Stimulated activated memory B cell treated with anti-CD40 and anti-IgM and Interleukin-4, amounts not matched to agents 10 μg/mL and 1 μg/mL and 100 μg/mL, for 72 hours (primary cell): Measurements from ENCODE around the gene ETDA.
"Not testable (repeated sequence)": the region's sequence is repeated elsewhere in the genome, so short reads cannot be mapped to it uniquely, and the experiment has no call there.

Experiments used
- ATAC-seq: fragments of 150-1000 bp; cut with Tn5 transposase; 2 replicates; pipeline ENCODE4 v1.10.0; 2021
- H3K27ac Mint-ChIP-seq: one replicate; pipeline ENCODE4 v1.8.0; 2022; ENCODE audit warnings: mild to moderate bottlenecking, mixed read lengths
- H3K27me3 Mint-ChIP-seq: one replicate; pipeline ENCODE4 v1.8.0; 2022; ENCODE audit warnings: mixed read lengths
- H3K36me3 Mint-ChIP-seq: one replicate; pipeline ENCODE4 v1.8.0; 2022; ENCODE audit warnings: mixed read lengths
- H3K4me1 Mint-ChIP-seq: one replicate; pipeline ENCODE4 v1.8.0; 2022; ENCODE audit warnings: mixed read lengths
- H3K4me3 Mint-ChIP-seq: one replicate; pipeline ENCODE4 v1.8.0; 2022; ENCODE audit warnings: mild to moderate bottlenecking, moderate library complexity, mixed read lengths
- H3K9me3 Mint-ChIP-seq: one replicate; pipeline ENCODE4 v1.8.0; 2022; ENCODE audit warnings: mixed read lengths

The ETDA gene

DNA sequence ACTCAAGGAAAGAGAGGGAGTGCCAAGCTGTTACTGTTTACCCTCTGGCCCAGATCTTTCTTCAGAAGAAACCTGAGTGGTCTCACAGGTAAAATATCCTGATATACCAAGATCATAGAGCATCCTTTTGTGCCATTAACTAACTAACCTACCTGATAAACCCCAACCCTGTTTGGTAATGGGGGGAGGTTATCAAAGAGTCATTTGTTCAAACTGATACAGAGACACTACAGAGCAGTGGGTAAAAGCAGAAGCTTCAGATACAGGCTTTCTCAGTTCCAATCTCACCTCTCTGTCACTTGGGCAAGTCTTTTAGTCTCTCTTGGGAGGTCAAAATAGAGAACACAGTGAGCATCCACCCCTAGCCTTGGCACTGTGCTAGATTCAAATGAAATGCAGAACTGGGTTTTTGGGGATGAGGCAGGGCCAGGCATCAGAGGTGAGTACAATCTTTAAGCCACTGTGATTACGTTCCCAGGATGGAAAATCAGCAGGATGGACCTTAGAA is at the start of gene ETDA:
TSS of gene ETDA (plus strand) at position 51 of the 508 bp plus-strand sequence. CDS start 1,216 bp downstream, outside the sequence.
- H3K4me3 Mint-ChIP-seq, H3K36me3 Mint-ChIP-seq, H3K9me3 Mint-ChIP-seq, H3K27ac Mint-ChIP-seq, H3K27me3 Mint-ChIP-seq, H3K4me1 Mint-ChIP-seq: not testable (repeated sequence)
- ATAC-seq, result peak; percentile 47

DNA sequence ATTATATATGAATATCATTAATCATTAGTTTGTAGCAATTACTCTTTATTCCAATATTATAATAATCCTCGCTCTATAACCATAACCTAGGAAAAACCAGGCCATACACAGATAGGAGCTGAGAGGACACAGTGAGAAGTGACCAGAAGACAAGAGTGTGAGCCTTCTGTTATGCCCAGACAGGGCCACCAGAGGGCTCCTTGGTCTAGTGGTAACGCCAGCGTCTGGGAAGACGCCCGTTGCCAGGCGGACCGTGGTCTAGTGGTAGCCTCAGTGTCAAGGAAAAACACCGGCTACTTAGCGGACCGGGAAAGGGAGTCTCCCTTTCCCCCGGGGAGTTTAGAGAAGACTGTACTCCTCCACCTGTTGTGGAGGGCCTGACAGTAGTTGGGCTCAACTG is 45.4 kb upstream of the ETDA start:
- peaks cover 11% of the 10 kb centered on the region for H3K27me3 Mint-ChIP-seq
- H3K36me3 Mint-ChIP-seq, H3K4me1 Mint-ChIP-seq, H3K27ac Mint-ChIP-seq, ATAC-seq, H3K9me3 Mint-ChIP-seq, H3K4me3 Mint-ChIP-seq: not testable (repeated sequence)

GRCh38 chrX:135213200-135213844 is 38.5 kb upstream of the ETDA start:
- Mint-ChIP-seq H3K4me1 (no peaks in the 10 kb centered on the region), H3K27me3 (peaks cover 9% of the 10 kb centered on the region), H3K4me3 (no peak overlapping the region), H3K36me3 (no peaks in the 10 kb centered on the region), H3K9me3 (no peaks in the 10 kb centered on the region), H3K27ac (no peak overlapping the region)
- peak; percentile 59 for ATAC-seq

GRCh38 chrX:135245989-135246388 is 5.9 kb upstream of the ETDA start:
- H3K9me3 Mint-ChIP-seq, H3K4me1 Mint-ChIP-seq, H3K36me3 Mint-ChIP-seq, H3K27ac Mint-ChIP-seq, H3K27me3 Mint-ChIP-seq, H3K4me3 Mint-ChIP-seq: not testable (repeated sequence)
- peak; percentile 43 for ATAC-seq

GRCh38 chrX:135256087-135256684 is 4.3 kb downstream of the ETDA start:
- H3K4me3 Mint-ChIP-seq, ATAC-seq, H3K27me3 Mint-ChIP-seq, H3K4me1 Mint-ChIP-seq, H3K27ac Mint-ChIP-seq, H3K36me3 Mint-ChIP-seq, H3K9me3 Mint-ChIP-seq: not testable (repeated sequence)

DNA sequence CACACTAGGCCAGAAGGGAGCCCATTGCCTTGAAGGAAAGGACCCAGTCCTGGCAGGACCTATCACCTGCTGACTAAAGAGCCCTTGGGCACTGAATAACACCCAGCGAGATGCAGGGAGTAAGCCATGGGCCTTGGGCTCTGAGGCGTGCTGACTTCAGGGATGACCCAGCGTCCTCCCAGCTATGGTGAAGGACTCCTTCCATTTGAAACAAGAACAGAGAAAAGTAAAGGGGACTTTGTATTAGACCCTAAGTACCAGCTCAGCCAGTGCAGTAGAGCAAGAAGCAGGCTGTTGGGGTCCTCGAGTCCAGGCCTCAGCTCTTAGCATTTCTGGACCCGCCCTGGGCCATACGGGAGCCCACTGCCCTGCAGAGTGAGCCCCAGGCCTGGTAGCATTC is 5.1 kb downstream of the ETDA start:
- Mint-ChIP-seq H3K4me3 (no peak overlapping the region), H3K9me3 (no peaks in the 10 kb centered on the region), H3K36me3 (no peaks in the 10 kb centered on the region), H3K4me1 (no peaks in the 10 kb centered on the region), H3K27ac (no peak overlapping the region), H3K27me3 (no peaks in the 10 kb centered on the region)
- ATAC-seq, result no peak

DNA sequence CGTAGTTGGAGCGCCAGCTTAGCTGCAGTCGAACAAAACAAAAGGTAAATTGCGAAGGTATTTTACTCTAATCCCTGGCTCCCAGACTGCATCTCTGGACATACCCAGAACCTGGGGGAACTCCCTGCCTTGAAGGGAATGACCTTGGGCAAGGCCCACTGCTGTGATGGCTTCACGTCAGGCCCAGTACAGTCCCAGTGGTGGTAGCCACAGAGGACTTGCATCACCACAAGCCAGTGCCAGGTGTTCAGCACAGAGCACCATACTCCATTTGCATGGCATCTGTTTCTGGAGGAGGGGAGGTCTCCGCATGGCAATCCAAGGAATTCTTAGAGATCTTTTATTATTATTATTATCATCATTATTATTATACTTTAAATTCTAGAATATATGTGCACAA is 5.6 kb downstream of the ETDA start:
- H3K9me3 Mint-ChIP-seq, result no peaks in the 10 kb centered on the region
- H3K27ac Mint-ChIP-seq, result no peak overlapping the region
- ATAC-seq, result no peak
- H3K4me3 Mint-ChIP-seq, result no peak overlapping the region
- H3K36me3 Mint-ChIP-seq, result no peaks in the 10 kb centered on the region
- H3K27me3 Mint-ChIP-seq, result no peaks in the 10 kb centered on the region
- H3K4me1 Mint-ChIP-seq, result no peaks in the 10 kb centered on the region

- H3K9me3 Mint-ChIP-seq, H3K4me1 Mint-ChIP-seq, H3K27ac Mint-ChIP-seq, ATAC-seq, H3K4me3 Mint-ChIP-seq, H3K36me3 Mint-ChIP-seq: not testable (repeated sequence)
- peaks cover 14% of the 10 kb centered on the region for H3K27me3 Mint-ChIP-seq
Measured at GRCh38 chrX:135260976-135261375, 9.1 kb downstream of the ETDA start.

DNA sequence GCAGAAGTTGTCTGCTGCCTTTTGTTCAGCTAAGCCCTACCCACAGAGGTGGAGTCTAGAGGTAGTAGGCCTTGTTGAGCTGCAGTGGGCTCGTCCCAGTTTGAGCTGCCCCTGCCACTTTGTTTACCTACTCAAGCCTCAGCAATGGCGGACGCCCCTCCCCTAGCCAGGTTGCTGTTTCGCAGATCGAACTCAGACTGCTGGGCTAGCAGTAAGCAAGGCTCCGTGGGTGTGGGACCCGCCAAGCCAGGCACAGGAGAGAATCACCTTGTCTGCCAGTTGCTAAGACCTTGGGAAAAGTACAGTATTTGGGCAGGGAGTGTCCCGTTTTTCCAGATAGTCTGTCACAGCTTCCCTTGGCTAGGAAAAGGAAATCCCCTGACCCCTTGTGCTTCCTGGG is 11.5 kb downstream of the ETDA start:
- H3K36me3 Mint-ChIP-seq, H3K4me1 Mint-ChIP-seq, H3K27ac Mint-ChIP-seq, H3K4me3 Mint-ChIP-seq, H3K9me3 Mint-ChIP-seq, ATAC-seq: not testable (repeated sequence)
- H3K27me3 Mint-ChIP-seq, result peaks cover 18% of the 10 kb centered on the region

GRCh38 chrX:135264206-135264605 is 12.3 kb downstream of the ETDA start:
- Mint-ChIP-seq H3K27ac (no peak overlapping the region), H3K27me3 (peaks cover 18% of the 10 kb centered on the region), H3K36me3 (no peaks in the 10 kb centered on the region), H3K9me3 (peaks cover 5% of the 10 kb centered on the region), H3K4me3 (no peak overlapping the region), H3K4me1 (no peaks in the 10 kb centered on the region)
- ATAC-seq, result no peak

DNA sequence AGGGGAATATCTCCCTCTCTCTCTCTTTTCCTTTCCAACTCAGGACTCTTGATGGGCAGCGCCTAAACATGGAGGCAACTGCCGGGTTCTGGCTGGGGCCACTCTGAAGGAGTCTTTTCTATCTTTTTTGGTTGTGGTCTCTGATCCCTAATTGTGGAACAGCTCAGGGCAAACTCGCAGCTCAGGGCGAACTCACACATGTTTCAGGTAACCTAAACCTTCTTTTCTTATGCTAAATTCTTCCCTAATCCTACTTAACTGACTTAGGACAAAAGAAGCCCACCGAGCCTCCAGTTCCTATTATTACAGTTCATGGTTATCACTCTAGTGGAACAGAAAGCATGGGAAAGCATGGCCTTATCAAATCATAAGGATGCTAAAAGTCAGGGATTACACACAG is 21.3 kb downstream of the ETDA start:
- no peak overlapping the region for H3K27ac Mint-ChIP-seq
- no peaks in the 10 kb centered on the region for H3K4me1 Mint-ChIP-seq
- H3K27me3 Mint-ChIP-seq, result no peaks in the 10 kb centered on the region
- H3K4me3 Mint-ChIP-seq, result no peak overlapping the region
- H3K36me3 Mint-ChIP-seq, result no peaks in the 10 kb centered on the region
- no peak for ATAC-seq
- H3K9me3 Mint-ChIP-seq, result peaks cover 3% of the 10 kb centered on the region

DNA sequence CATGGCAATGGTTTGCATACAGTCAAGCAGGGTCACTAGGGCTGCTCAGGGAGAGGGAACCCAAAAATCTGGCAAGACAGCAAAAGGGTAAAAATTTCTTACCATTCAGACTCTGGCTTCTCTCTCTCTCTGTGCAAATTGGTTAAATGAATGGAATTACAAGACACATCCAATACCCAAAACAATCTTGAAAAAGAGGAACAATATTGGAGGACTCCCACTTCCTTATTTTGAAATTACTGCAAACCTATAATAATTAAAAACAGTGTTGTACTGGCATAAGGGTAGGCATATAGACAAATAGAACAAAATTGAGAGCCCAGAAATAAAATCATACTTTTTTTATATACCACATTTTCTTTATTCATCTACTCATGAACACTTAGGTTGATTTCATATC is 24.1 kb downstream of the ETDA start:
- Mint-ChIP-seq H3K27me3 (no peaks in the 10 kb centered on the region), H3K27ac (no peak overlapping the region), H3K36me3 (no peaks in the 10 kb centered on the region), H3K9me3 (peaks cover 12% of the 10 kb centered on the region), H3K4me1 (no peaks in the 10 kb centered on the region), H3K4me3 (no peak overlapping the region)
- ATAC-seq, result no peak

GRCh38 chrX:135287266-135287823 is 35.5 kb downstream of the ETDA start:
- H3K9me3 Mint-ChIP-seq, result peaks cover 12% of the 10 kb centered on the region

DNA sequence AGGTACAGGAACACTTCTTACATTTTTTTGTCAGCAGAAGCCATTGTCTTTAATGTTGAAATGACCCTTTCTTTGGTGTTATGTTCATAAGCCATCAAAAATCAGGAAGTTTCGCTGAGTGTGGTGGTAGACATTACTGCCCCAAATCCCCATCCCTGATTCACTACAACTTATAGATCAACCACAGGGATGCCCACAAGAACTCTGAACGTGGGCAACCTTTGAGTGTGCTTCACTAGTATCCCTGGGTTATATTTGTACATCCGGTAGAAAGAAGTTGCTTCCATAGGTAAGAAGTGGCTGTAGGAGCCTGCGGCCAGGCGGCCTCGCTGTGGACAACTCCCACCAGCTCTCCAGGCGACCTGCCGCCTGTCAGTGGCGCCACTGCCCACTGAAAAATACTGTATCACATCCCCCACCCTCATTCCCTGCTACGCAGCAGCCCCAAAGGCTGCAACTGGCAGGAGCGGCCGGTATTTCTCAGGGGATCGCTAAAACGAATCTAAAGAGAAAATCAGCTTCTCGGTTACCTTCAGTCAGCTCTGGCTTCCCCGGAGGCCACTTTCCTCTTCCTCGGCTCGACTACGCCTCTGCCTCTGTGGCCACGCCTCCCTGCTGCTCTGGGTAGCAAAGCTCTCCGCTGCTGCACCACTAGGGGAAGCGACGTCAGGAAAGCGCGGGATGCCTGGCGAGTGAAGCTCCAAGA is 43.5 kb downstream of the ETDA start:
- Mint-ChIP-seq H3K36me3 (peaks cover 21% of the 10 kb centered on the region), H3K27me3 (no peaks in the 10 kb centered on the region), H3K27ac (peak overlapping the region; percentile 85), H3K4me1 (peaks cover 10% of the 10 kb centered on the region), H3K4me3 (peak overlapping the region; percentile 86), H3K9me3 (peaks cover 4% of the 10 kb centered on the region)
- peak; percentile 89 for ATAC-seq

More at GRCh38 chrX:135287266-135287823, 35.5 kb downstream of the ETDA start:
- ATAC-seq, result no peak
- no peak overlapping the region for H3K4me3 Mint-ChIP-seq
- H3K27ac Mint-ChIP-seq, result no peak overlapping the region
- H3K36me3 Mint-ChIP-seq, result peaks cover 43% of the 10 kb centered on the region
- H3K4me1 Mint-ChIP-seq, result no peaks in the 10 kb centered on the region
- H3K27me3 Mint-ChIP-seq, result no peaks in the 10 kb centered on the region

DNA sequence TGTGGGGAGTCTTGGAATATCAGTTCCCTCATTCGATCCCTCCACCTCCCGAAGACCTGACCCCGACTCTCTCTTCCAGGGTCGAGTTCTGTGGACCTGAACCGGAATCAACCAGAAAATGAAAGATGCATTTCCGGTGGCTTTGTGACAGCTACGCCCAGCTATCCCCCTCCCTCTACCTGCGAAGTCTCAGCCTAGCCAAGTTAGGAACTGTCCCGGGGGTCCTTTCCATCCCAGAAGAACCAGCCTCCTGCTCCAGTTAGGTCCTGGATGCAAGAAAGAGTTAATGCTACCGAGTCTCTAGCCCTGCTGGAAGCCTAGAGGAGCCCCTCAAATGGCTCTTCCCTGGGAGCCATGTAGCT is 44.1 kb downstream of the ETDA start:
- H3K9me3 Mint-ChIP-seq, result peaks cover 4% of the 10 kb centered on the region
- H3K4me1 Mint-ChIP-seq, result peaks cover 15% of the 10 kb centered on the region
- ATAC-seq, result peak; percentile 39
- peak overlapping the region; percentile 85 for H3K27ac Mint-ChIP-seq
- peaks cover 16% of the 10 kb centered on the region for H3K36me3 Mint-ChIP-seq
- H3K27me3 Mint-ChIP-seq, result no peaks in the 10 kb centered on the region
- H3K4me3 Mint-ChIP-seq, result peak overlapping the region; percentile 86
